Measurements from ENCODE around the gene MAP2K5. TPM values are rescaled to one million over a fixed set of nuclear protein-coding genes. Genes with fewer than 3 reads are reported as not detected.

MAP2K5 gene
- total RNA-seq, 3 donors from 2014 or later = 26.4 to 36.4 (median 30.3) TPM

DNA sequence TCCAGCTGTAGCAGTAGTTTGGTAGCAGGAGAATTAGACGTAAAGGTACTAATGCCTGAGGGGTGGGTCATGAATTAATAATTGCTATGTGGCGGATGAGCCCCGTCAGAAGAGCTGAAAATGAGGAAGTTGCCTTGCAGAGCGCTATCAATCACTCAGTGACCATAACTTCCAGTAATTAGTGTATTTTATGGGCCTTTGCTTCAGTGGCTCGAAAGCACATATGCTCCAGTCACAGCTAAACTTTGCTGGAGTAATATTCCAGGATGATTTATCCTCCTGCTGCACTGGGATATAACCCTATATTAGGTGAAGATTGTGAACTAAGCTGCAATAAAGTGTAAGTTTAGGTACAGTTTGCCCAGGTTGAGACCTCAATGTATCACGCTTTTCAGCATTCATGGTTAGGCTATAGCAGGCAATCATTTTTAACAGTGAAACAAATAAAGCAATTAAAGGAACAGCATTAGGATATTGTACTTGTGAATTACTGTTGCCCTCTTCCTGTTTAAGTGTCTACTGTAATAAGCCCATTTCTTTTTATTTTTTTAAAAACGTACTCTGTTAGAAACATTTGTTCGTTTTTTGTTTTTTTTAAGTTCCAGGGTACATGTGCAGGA is 178.2 kb downstream of the MAP2K5 start:
- Histone ChIP-seq H3K36me3 (ENCODE audit: low read depth) (no peaks in the 10 kb centered on the region), H3K4me1 (ENCODE audit: low read depth) (no peaks in the 10 kb centered on the region), H3K4me3 (no peak overlapping the region), H3K9me3 (no peaks in the 10 kb centered on the region)
- DNase-seq = no peak
- peak; percentile 76 for ATAC-seq
- intact Hi-C loops (cut with DNase I, micrococcal nuclease) = no loop called here
- TF ChIP-seq, protein P1, sequence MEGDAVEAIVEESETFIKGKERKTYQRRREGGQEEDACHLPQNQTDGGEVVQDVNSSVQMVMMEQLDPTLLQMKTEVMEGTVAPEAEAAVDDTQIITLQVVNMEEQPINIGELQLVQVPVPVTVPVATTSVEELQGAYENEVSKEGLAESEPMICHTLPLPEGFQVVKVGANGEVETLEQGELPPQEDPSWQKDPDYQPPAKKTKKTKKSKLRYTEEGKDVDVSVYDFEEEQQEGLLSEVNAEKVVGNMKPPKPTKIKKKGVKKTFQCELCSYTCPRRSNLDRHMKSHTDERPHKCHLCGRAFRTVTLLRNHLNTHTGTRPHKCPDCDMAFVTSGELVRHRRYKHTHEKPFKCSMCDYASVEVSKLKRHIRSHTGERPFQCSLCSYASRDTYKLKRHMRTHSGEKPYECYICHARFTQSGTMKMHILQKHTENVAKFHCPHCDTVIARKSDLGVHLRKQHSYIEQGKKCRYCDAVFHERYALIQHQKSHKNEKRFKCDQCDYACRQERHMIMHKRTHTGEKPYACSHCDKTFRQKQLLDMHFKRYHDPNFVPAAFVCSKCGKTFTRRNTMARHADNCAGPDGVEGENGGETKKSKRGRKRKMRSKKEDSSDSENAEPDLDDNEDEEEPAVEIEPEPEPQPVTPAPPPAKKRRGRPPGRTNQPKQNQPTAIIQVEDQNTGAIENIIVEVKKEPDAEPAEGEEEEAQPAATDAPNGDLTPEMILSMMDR (IDR thresholded peaks at IDR 0.05) = no peak

DNA sequence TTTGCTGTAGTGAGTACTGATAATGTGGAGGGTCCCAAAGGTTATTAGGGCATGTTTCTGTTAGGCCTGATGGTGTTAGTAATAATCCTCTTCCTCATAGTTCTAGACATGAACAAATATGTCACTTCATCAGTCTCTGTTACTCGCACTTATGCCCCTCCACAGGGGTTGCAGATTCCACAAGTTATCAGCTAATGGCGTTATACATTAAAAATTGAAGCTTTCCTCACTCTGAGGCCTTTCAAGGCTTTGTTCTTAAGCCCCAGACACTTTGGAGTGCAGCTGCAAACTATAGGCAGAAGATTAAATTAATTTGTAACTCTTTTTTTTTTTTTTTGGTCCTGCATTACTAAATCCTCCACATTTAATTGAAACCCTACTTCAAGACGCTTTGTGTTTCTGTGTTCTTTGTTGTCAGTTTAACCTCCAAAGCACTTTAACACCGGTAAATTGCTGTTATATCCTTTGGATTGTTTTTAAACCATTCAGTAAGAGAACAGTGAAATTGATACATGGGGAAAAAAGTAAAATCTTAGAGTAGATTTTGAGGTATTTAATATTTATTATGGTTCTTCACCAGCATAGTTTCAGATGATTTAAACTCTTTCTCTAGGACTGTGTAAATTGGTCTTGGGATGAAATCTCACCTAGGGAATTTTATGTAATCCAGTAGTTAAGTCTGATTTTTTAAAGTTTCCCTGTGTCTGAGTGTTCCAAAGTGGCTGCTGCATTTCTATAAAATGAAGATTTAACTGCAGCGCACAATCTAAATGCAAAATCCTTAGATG is 179.7 kb downstream of the MAP2K5 start:
- DNase-seq (no peak), ATAC-seq (no peak)
- Histone ChIP-seq H3K9me3 (no peaks in the 10 kb centered on the region), H3K36me3 (ENCODE audit: low read depth) (no peaks in the 10 kb centered on the region), H3K4me1 (ENCODE audit: low read depth) (no peaks in the 10 kb centered on the region), H3K4me3 (no peak overlapping the region)
- intact Hi-C loops (cut with DNase I, micrococcal nuclease) = no loop called here
- TF ChIP-seq, protein P1 (IDR thresholded peaks at IDR 0.05) = no peak

DNA sequence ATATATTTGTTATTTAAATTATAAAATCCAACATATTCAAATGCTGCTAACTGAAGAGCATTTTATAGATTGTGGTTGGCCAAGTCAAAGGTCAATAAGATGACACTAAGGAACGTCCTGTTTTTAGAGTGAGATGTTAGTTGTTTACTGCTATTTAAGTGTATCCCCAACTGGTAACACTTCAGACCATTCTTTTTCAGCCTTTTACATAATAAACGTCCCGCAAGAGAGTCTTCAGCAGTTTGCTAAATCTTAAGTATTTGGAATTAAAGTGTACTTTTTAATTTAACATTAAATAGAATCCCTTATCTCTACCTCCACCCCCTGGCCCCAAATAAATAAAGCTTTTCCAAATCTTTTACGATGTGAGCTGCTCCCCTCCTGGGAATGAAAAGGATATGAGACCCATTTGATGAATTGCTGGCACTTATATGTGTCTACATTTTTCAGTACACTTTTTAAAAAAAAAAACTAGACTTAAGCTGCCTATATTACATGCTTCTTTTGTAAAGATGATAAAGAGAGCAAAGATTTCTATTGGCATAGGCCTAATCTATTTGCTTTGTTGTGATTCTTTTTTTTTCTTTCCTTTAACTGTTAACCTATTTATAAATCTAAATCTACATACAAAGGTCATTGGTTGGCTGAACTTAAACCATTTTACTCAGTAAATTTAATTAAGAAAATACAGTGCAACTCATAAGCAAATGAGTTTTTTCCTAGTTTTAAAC is 181.0 kb downstream of the MAP2K5 start:
- no peak overlapping the region for H3K4me3 ChIP-seq
- TF ChIP-seq, protein P1 (IDR thresholded peaks at IDR 0.05) = no peak
- H3K36me3 ChIP-seq (ENCODE audit: low read depth) = no peaks in the 10 kb centered on the region
- intact Hi-C loops (cut with DNase I, micrococcal nuclease) = no loop called here
- no peaks in the 10 kb centered on the region for H3K9me3 ChIP-seq
- ATAC-seq (no peak), DNase-seq (no peak)
- H3K4me1 ChIP-seq (ENCODE audit: low read depth) = no peaks in the 10 kb centered on the region

DNA sequence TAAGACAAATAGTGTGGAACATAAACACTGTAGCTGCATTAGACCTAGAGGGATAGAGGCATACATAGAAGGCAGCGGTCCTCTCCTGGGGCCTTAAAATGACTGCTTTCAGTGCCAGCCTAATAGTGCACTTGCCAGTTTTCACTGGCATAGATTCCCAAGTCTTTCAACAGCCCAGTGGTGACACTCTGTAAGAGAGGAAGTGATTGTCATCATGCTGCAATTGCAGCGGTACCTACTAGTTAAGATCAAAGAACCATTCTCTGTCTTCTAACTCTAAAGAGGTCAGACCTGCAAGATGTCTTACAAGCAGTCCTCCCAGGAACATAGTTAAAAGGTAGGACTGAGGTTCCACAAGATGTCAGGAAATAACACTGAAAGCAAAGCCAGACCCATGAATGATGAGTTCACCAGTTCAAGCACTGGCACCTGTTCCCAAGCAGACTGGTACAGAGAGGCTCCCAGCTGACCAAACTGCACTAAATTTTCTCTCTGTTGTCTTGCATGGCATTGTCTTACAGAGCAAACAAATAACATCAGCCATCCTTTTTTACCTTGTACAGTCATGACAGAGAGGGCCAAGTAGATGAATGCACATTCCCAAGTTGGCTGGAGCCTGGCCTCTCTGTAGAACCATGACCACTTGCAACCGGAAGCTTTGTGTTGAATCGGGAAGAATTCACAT is 182.3 kb downstream of the MAP2K5 start:
- intact Hi-C loops (cut with DNase I, micrococcal nuclease) = no loop called here
- ATAC-seq = no peak
- Histone ChIP-seq H3K9me3 (no peaks in the 10 kb centered on the region), H3K4me3 (no peak overlapping the region), H3K36me3 (ENCODE audit: low read depth) (no peaks in the 10 kb centered on the region), H3K4me1 (ENCODE audit: low read depth) (no peaks in the 10 kb centered on the region)
- TF ChIP-seq, protein P1 (IDR thresholded peaks at IDR 0.05) = no peak
- DNase-seq = no peak

DNA sequence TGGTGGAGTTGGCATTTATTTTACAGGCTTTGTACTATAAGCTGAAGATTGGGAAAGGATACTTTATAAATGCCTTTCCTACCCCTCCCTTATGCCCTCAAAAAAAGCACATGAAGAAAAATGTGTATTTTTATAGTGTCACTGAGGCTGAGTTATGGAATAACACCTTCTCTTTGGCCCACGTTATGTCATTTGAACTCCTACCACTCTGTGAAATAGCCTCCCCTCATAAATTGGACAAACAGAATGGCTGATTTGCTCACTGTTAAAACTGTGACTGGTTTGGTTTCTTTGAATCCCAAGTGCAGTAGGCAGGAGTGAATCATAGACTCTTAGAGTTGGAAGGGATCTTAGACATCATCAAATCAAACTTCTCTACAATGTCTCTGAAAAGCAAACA is 187.6 kb downstream of the MAP2K5 start:
- intact Hi-C loops (cut with DNase I, micrococcal nuclease) = no loop called here
- TF ChIP-seq, protein P1 (IDR thresholded peaks at IDR 0.05) = no peak
- Histone ChIP-seq H3K4me1 (ENCODE audit: low read depth) (no peaks in the 10 kb centered on the region), H3K36me3 (ENCODE audit: low read depth) (no peaks in the 10 kb centered on the region), H3K9me3 (no peaks in the 10 kb centered on the region), H3K4me3 (no peak overlapping the region)
- no peak for DNase-seq
- no peak for ATAC-seq
